Left lung (tissue), 10 donors: ENCODE results near the gene CD48. TPM values are rescaled to one million over a fixed set of nuclear protein-coding genes. Genes with fewer than 3 reads are reported as not detected.

Experiments used
- ATAC-seq: fragments of 200-7000 bp; cut with Tn5 transposase; one replicate; pipeline ENCODE4 v1.9.1; 2020; ENCODE audit warnings: moderate library complexity
- DNase-seq, 4 donors: peaks; one replicate each; pipeline ENCODE4 v3.0.0-alpha.2; 2013 to 2020
- H3K27ac ChIP-seq, 2 donors: fragments of 200-600 bp; sonication (generic) in 1 of 2; one replicate each; pipeline versions ENCODE4 v1.5.0 to v1.8.0; 2020 to 2021
- H3K27me3 ChIP-seq, 2 donors: fragments of 200-600 bp; sonication (generic) in 1 of 2; one replicate each; pipeline versions ENCODE4 v1.5.0 to v1.8.0; 2020 to 2021
- H3K36me3 ChIP-seq, 2 donors: fragments of 200-600 bp; sonication (generic) in 1 of 2; one replicate each; pipeline versions ENCODE4 v1.5.0 to v1.8.0; 2020 to 2021
- H3K4me1 ChIP-seq, 2 donors: fragments of 200-600 bp; one replicate each; pipeline ENCODE4 v1.8.0; 2021
- H3K4me3 ChIP-seq, 2 donors: fragments of 200-600 bp; sonication (generic) in 1 of 2; one replicate each; pipeline versions ENCODE4 v1.5.0 to v1.8.0; 2020 to 2021; ENCODE audit warnings: mild to moderate bottlenecking in 1 of 2
- H3K9me3 ChIP-seq, 2 donors: fragments of 200-600 bp; sonication (generic) in 1 of 2; one replicate each; pipeline versions ENCODE4 v1.5.0 to v1.8.0; 2020 to 2021
- intact Hi-C, 2 donors: fragments of 100-400 bp; cut with DNase I; formaldehyde crosslinking; loops; one replicate each; pipeline versions ENCODE4 v1.11.2 to v1.14.2; 2022
- polyA plus RNA-seq, 6 donors: library from polyadenylated mRNA; unstranded; fragments of 120-200 nt; gene quantifications; one replicate each; pipeline ENCODE4 v1.2.1, GENCODE V29; 2013; ENCODE audit not compliant: insufficient read length in 6 of 6
- total RNA-seq, 2 donors: library from RNA; stranded (reverse); fragmentation: NEBNext Ultra II Directional; extraction: Animal tissue kit (Norgen Biotek cat#: 25700); gene quantifications; one replicate each; pipeline ENCODE4 v1.2.1, GENCODE V29; 2021
- TF ChIP-seq, protein P1 (sequence below), 2 donors: fragments of 200-600 bp; sonication (generic) in 1 of 2; IDR thresholded peaks; one replicate each; pipeline versions ENCODE4 v1.5.0 to v1.8.0; 2021; ENCODE audit warnings: antibody characterized with exemption in 2 of 2
- donor health status: DM: no; HTN: yes; CAD: no.
- donor health status: DM: no; HTN: no; CAD: no.

Gene CD48
- total and polyA plus RNA-seq, 8 donors, result 5.8 to 35.5 (median 7.5) TPM

DNA sequence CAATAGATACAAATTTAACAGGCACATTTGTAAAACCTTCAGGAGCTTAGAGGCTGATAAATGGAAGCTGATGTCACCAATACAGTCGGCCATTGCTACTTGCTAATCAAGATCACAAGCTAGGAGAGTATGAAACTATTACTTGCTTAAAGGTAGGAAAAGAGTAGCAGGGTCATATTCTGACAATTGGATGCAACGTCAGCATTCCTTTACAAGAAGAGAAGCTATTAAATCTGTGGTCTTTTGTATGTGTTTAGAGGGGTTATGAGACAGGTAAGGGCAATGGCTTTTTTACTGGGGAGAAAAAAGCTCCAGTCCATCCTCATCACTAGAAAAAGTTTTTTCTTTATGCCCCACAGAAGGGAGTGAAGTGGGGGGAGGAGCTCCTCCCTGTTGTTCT is 11.7 kb upstream of the CD48 start:
- no peak overlapping the region for H3K27ac ChIP-seq
- H3K4me1 ChIP-seq, result peaks cover 0 to 54% of the 10 kb centered on the region in 2 donors
- no peaks in the 10 kb centered on the region for H3K9me3 ChIP-seq
- no peaks in the 10 kb centered on the region for H3K36me3 ChIP-seq
- H3K4me3 ChIP-seq, result no peak overlapping the region
- TF ChIP-seq, protein P1, sequence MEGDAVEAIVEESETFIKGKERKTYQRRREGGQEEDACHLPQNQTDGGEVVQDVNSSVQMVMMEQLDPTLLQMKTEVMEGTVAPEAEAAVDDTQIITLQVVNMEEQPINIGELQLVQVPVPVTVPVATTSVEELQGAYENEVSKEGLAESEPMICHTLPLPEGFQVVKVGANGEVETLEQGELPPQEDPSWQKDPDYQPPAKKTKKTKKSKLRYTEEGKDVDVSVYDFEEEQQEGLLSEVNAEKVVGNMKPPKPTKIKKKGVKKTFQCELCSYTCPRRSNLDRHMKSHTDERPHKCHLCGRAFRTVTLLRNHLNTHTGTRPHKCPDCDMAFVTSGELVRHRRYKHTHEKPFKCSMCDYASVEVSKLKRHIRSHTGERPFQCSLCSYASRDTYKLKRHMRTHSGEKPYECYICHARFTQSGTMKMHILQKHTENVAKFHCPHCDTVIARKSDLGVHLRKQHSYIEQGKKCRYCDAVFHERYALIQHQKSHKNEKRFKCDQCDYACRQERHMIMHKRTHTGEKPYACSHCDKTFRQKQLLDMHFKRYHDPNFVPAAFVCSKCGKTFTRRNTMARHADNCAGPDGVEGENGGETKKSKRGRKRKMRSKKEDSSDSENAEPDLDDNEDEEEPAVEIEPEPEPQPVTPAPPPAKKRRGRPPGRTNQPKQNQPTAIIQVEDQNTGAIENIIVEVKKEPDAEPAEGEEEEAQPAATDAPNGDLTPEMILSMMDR (IDR thresholded peaks at IDR 0.05), result no peak
- ATAC-seq, result no peak
- no peak for DNase-seq
- H3K27me3 ChIP-seq, result no peaks in the 10 kb centered on the region
- intact Hi-C loops, result no loop called here

DNA sequence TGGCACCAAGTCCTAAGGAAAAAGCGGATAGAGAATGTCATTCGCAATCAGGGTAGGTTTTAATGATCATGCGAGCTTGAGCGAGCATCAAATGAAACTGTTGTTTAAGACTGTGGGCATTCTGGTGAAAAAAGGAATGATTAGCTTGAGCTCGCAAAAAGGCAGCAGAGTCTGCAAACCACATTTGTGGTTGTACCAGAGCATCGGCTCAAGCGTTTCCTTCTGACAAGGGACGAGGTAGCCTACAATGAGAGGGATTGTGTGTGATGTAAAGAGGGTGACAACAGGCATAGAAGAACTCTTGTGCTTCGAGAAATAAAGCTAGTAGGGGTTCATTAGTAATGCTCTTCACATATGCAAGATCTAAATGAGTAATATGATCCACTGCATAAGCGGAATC is 11.1 kb upstream of the CD48 start:
- Histone ChIP-seq H3K4me3 (no peak overlapping the region), H3K4me1 (peaks cover 0 to 60% of the 10 kb centered on the region in 2 donors), H3K9me3 (no peaks in the 10 kb centered on the region), H3K36me3 (no peaks in the 10 kb centered on the region), H3K27me3 (no peaks in the 10 kb centered on the region), H3K27ac (no peak overlapping the region)
- TF ChIP-seq, protein P1 (IDR thresholded peaks at IDR 0.05), result no peak
- intact Hi-C loops, result no loop called here
- DNase-seq (no peak), ATAC-seq (no peak)

DNA sequence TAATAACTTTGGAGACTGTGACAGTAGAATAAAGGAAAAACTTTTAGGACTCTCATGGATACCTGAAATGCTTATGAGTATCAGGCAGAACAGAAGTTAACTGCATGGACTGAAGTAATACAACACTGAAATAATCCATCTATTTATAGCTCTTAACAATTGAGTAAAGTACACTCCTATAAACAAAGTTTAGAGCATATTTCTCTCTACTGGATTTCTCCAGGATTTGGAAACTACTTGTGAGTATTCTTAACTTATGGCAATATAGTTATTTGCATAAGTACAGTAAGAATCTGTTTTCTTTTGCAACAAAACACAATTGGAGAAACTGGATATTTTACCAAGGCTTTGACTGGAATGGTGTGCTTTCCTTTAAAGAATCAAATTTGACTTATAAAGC is 9.9 kb upstream of the CD48 start:
- Histone ChIP-seq H3K36me3 (no peaks in the 10 kb centered on the region), H3K4me1 (peaks cover 0 to 59% of the 10 kb centered on the region in 2 donors), H3K9me3 (no peaks in the 10 kb centered on the region), H3K4me3 (no peak overlapping the region), H3K27ac (no peak overlapping the region), H3K27me3 (no peaks in the 10 kb centered on the region)
- TF ChIP-seq, protein P1 (IDR thresholded peaks at IDR 0.05), result no peak
- no peak for ATAC-seq
- intact Hi-C loops, result no loop called here
- no peak for DNase-seq

DNA sequence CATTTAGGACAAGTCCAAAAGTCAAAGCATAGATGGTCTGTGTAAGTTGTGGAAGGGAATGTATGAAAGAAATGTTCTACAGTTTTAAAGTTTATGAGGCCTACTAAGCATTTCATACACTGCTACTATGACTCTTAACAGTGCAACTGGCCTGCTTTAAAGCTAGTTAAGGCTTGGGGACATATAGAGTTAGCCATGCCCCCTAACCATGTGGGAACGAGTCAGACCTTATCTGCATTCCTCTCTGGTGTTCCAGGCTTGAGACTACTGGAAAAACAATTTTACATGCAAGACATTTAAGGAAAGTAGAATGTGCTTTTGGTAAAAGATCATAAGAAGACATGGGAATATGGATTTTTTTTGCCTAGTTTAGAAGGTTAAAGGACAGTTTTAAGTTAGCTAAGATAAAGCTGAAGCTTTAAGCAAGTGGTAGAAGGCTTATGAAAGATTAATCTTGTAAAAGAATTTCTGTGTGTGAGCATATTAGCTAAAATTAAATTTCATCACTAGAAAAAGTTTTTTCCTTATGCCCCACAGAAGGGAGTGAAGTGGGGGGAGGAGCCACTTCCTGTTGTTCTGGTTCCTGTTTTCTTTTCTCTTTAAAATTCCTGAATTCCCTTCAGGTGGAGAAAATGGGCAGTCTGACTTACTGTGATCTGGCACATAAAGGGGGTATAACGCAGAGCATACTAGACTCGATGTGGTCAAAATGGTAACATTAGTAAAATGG is 8.9 kb upstream of the CD48 start:
- no peaks in the 10 kb centered on the region for H3K27me3 ChIP-seq

DNA sequence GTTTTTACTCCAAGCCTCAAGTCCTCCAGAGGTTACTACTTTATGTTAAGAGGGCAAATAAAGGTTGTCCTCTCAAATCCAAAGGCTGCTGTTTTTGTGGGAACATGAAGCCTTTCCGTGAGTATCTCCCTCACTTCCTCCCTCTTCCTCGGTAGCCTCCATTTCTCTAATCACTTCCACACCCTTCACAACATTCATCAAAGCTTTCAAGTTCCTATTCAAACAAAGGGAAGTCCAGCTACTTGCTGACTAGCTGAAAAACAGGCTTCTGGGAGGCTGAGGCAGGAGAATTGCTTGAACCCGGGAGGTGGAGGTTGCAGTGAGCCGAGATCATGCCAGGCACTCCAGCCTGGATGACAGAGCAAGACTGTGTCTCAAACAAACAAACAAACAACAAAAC is 6.6 kb upstream of the CD48 start:
- intact Hi-C loops, result no loop called here
- DNase-seq, result no peak
- no peaks in the 10 kb centered on the region for H3K9me3 ChIP-seq
- H3K36me3 ChIP-seq, result no peaks in the 10 kb centered on the region
- H3K27ac ChIP-seq, result no peak overlapping the region
- no peaks in the 10 kb centered on the region for H3K27me3 ChIP-seq
- no peak for ATAC-seq
- peaks cover 0 to 53% of the 10 kb centered on the region in 2 donors for H3K4me1 ChIP-seq
- H3K4me3 ChIP-seq, result no peak overlapping the region
- TF ChIP-seq, protein P1 (IDR thresholded peaks at IDR 0.05), result no peak

More for the DNA sequence above, 8.9 kb upstream of the CD48 start:
- Histone ChIP-seq H3K4me3 (no peak overlapping the region), H3K27ac (peak overlapping the region in 1 of 2 donors; percentile 18), H3K36me3 (no peaks in the 10 kb centered on the region), H3K4me1 (peaks cover 0 to 50% of the 10 kb centered on the region in 2 donors), H3K9me3 (no peaks in the 10 kb centered on the region)
- intact Hi-C loops, result no loop called here
- ATAC-seq (no peak), DNase-seq (no peak)
- TF ChIP-seq, protein P1 (IDR thresholded peaks at IDR 0.05), result no peak
